ENCODE measurements around the gene PWP1.

PWP1 gene

DNA sequence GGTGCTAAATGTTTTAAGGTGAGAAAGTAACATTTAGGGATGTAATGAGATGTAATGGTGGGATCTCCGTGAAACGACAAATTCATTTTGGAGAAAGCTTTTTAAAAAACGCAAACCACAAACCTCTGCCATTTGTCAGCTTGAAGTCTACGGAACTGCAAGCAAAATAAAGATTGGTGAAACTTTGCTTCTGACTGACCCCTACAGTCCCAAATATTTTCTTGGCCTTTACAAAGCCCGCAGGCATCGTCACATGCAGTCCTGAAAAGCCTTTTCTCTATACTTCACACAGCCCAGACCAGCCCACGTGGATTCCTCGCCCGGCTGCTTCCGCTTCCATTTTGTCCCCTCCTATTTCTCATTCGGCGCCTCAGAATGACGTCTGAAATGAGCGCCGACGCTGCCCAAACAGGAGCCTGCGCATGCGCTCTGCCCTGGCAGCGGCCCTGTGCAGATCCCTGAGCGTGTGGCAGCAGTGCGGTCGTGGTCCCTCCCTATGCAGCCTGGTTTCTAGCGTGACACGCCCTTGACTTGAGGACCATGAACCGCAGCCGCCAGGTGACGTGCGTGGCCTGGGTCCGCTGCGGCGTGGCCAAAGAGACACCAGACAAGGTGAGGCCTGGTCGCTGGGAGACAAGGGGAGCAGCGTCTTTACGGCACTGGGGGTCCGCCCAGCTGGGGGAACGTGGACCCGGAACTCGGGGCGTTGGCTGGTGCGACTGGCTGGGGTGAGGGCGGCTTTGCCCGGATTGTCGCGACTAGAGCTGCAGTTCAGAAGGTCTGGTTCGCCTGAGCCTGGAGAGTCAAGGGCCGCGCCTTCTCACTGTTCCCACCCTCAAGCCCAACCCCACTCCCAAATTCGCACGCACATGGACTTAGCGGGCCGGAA, at the start of gene PWP1:
Gene PWP1 (plus strand): TSS at position 440 of the 889 bp plus-strand sequence. CDS start 101 bp downstream, at position 541.
- DNase-seq (ENCODE audit: low read depth): peak; percentile 93

DNA sequence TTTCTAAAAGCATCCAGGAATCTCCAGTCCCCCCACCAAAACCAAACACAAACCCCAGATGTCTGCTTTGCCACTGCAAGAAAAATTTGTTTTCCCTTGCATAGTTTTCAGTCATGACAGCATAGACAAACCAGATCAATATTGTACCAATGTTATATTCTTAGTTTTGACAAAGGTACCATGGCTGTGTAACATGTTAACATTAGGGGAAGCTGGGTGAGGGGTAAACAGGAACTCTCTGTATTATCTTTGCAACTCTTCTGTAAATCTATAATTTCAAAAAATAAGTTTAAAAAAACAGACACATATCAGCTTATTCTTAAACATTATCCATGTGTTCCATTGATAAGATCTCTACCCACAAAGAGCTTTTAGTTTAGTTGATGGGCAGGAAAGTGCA, 44.4 kb upstream of the PWP1 start:
- no peak for DNase-seq (ENCODE audit: low read depth)

DNA sequence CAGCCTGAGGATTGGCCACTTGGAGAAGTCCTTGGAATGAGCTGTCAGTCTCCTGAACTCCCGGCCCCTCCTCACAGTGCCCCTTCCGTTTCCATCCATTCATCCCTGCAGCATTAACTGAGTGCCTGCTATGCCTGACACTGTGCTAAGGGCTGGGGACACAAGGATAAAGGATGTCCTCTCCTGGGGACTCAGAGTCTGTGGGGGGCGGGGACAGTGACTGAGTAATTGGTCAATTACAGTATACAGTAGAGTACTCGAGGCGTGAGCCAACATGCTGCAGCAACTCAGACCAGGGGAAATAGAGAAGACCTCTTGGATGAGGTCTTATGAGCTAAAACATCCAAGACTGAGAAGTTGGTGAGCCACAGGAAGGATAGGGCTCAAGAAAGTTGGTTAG, 43.4 kb upstream of the PWP1 start:
- DNase-seq (ENCODE audit: low read depth): no peak

DNA sequence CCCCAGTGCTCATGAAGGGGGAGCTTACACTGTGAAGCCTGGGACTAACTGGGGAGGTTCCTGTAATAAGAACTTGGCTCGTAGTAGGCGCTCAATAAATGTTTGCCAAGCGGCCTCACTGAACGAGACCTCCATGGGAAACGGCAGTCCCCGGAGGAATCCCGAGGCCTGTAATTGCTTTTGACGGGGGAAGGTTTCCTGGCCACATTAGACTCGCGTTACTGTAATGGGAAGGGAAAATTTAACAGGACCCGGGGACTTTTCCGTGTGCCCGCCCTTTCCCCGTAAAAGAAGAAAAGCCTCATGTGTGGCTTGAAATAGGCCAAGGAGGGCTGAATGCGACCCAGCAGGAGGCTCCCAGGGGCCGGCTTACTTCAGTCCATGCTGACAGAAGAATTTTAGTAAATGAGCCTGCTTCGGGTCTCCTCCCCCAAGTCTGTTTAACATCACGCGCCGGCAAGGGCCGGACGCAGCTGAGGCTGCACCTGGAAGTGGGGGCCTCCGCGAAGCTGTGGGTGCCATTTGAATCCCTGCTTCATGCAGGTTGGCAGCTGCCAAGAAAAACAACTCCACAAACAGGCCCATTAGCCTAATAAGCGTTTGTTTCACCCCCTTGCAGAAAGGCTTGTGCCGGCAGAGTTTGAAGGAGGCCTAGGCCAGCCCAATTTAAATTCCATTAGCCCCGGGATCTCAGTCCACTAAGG, 39.8 kb upstream of the PWP1 start:
- no peak for DNase-seq (ENCODE audit: low read depth)

DNA sequence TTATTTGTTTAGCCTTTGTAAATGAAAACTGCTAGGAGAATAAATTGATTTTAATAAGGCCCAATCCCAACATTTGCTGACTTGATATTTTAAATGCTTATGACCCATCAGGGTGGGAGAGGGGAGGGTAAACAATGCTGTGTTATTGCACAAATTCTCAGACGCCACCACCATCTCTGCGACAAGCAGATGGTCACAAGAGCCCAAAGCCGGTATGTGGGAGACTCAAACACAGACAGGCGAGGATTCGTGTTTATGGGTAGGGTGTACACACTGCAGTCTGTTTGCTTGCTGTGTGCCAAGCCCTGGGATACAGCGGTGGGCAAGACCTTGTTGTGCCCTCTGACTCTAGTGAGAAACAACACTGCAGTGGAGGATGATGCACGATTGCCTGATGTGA, 39.2 kb upstream of the PWP1 start:
- no peak for DNase-seq (ENCODE audit: low read depth)

DNA sequence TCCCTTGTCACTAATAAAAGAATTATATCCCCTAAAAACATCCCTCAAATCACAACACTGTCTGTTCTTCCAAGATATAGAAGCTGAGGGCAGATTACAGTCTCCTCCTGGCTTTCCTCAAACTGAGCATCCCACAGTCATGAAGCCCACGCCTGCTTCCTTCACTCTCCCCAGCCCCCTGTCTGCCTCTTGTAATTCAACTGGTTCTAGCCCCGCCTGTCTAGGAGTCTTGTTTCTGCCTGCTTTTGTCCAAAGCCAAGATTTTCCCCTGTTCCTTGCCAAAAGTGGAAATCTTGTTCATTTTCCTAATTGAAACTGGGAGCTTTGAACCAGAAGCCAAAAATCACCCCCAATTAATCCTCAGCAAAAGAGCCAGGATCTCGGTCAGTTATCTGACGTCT, 35.9 kb upstream of the PWP1 start:
- DNase-seq (ENCODE audit: low read depth): no peak

DNA sequence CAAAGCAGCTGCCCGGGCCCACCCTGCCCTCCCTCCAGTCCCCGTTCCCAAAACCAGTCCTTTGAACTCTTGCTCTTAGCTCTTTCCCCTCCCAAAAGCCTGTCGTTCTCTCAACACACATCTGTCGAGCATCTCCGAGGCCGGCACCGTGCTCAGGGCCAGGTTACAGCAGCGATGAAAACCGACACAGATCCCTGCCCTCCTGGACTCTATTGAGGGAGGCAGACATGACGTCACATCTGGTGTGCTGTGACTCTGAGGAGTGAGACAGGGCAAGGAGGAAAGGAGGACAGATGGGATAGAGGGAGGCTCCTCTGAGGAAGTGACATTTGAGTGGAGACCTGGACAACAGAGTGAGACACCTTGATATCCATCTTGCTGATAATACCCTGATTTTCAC, 34.6 kb upstream of the PWP1 start:
- DNase-seq (ENCODE audit: low read depth): no peak

DNA sequence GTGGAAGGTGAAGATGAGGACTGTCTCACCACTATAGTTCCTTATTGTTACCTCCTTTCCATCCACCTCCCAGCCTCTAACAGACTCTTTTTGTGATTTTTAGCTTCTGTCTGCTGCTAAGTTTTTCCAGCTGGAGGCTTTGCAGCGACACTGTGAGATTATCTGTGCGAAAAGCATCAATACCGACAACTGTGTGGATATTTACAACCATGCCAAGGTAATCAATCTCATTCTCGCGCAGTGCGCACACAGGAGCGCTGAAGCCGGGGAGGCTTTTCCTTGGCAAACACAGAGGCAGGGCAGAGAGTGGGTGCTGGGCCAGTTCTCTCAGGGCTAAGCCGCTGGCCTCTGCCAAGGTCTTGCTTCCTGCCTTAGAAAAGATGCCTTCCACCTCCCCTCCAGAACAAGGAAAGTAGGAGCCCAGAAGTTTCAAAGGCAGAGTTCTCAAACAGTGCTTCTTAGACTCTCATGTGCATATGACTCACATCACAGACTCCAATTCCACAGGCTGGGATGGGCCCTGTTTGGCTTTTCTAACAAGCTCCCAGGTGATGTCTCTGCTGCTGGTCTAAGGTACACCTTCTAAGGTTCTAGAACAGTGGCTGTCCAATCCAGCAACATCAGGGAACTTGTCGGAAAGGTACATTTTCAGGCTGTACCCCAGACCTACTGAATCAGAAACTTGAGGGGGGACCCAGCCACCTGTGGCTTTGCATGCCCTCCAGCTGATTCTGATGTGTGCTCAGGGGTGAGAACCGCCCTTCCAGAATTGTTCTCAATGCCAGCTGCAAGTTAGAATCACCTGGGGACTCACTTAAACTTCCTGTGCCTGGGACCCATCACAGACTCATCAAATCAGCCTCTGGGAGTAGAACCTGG, 33.8 kb upstream of the PWP1 start:
- DNase-seq (ENCODE audit: low read depth): no peak

DNA sequence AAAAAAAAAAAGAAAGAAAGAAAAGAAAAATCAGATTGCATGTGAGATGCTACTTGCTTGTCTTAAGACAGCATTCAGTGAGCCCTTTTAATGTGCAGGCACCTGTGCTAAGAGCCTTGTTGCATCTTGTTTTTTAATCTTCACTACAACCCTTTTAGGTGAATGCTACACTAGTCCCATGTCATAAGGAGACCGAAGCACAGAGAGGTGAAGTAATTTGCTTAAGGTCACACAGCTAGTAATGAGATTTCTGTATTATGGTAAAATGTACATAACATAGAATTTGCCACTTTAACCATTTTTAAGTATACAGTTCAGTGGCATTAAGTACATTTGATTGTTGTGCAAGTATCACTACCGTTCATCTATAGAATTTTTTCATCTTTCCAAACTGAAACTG, 32.1 kb upstream of the PWP1 start:
- no peak for DNase-seq (ENCODE audit: low read depth)

DNA sequence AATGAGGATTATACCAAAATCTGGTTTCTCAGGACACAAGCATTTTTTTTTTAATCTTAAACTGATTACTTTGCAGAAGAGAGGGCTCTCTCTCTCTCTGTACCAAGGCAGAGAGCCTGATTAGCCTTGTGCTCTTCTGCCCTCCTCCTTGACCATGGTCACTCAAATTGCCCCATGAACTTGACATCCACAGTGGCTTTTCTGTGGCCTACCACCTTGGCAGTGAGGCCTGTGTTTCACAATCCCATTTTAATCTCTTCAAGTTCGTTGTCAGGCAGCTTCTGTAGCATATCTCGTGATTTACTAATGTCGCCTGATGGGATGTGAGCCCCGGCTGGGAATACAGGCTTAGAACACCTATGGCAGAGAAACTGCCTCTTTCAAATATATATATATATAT, 30.7 kb upstream of the PWP1 start:
- no peak for DNase-seq (ENCODE audit: low read depth)

DNA sequence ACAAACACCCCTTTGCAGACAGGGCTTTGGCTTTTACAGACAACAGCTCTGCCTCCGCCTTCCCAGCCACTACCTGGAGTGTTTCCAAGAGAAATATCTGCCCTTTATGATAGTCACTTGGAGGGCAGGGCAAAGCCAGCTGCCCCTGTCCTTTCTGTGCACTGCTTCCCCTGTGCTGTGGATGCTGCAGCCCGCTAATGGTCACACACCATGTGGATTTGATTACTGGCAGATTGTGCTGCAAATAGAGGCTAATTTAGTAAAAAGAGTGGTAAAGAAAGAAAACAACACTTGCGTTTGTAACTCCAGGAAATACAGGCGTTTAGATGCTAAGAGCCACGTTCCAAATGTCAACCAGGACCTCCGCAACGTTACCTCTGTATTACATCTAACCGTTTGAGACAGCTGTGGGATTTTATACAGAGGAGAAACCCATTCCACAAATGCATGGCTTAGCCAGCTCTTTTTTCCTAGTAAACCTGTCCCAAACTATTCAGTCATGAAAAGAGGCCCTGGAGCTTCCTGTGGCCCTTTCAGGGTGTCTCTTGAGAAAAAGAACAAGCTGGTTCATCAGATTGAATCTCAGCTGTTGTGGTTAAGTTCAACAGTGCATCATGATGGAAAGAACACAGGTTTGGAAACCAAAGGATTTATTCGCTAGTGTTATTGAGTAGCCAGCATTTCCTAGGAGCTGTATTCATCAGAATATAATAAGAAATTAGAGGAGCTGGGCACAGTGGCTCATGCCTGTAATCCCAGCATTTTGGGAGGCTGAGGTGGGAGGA, 30.1 kb upstream of the PWP1 start:
- DNase-seq (ENCODE audit: low read depth): no peak

DNA sequence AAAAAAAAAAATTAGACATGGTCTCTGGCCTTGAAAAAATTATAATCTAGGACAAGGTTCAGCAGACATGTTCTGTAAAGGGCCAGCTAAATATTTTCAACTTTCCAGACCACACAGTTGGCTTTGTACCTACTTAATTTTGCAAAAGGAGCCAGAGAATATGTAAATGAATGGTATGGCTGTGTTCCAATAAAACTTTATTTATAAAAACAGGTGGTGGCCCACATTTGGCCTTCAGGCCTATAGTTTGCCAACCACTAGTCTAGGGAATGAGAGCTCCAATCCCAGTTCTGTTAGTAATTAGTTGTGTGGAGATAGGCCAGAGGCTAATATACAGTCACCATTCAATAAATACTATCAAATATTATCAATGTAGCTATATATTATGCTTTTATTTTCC, 29.3 kb upstream of the PWP1 start:
- no peak for DNase-seq (ENCODE audit: low read depth)

DNA sequence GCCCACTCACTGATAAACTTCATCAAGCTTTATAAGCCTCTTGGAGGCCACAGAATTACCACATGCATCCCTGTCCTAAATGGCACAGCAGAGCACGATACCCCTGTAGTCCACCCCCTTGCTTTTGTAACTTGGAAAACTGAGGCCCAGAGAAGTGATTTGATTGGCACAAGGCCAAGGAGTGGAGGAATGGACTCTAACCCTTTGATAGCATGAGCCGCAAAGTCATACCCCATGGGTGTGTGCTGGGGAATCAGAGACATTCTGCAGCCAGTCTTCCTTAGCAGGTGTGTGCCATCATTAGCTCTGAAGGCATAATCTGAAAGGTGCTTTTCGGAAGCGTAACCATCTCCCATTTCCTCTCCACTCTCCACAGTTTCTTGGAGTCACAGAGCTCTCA, 28.5 kb upstream of the PWP1 start:
- DNase-seq (ENCODE audit: low read depth): no peak

DNA sequence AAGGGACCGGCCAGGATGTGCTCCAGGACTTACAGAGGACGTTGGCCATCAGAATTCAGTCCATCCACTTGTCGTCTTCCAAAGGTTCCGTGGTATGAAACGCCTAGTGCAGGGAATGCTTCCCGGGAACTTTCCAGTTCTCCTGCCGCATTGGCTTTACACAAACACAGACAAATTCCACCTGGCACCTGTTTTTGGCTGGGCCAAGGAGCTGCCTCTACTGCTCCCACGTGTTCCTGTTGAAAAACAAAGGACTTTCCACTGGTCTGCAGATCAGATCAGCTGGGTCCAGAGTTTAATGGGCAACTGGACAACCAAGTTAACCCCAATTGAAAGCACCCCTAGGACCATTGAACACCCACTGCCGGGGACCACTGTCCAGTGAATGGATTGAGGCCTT, 28.0 kb upstream of the PWP1 start:
- no peak for DNase-seq (ENCODE audit: low read depth)

DNA sequence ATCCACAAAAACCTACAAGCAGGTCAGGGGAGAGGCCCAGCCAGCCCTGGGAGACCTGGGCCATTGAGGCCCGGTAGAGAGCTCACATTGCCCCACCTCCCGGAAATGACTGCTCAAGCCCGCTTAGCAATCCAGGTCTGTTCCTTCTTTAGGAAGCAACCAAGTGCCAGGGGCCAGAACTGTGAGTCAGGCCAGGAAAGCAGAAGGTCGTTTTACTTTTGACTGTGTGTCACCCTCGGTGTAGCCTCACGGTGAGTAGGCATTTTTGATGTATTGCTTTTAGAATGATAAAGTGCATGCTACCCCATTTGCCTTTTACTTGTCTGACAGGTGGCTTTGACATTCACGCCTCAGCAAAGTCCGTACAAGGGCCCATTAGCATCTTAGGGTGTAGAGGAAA, 25.4 kb upstream of the PWP1 start:
- DNase-seq (ENCODE audit: low read depth): no peak

DNA sequence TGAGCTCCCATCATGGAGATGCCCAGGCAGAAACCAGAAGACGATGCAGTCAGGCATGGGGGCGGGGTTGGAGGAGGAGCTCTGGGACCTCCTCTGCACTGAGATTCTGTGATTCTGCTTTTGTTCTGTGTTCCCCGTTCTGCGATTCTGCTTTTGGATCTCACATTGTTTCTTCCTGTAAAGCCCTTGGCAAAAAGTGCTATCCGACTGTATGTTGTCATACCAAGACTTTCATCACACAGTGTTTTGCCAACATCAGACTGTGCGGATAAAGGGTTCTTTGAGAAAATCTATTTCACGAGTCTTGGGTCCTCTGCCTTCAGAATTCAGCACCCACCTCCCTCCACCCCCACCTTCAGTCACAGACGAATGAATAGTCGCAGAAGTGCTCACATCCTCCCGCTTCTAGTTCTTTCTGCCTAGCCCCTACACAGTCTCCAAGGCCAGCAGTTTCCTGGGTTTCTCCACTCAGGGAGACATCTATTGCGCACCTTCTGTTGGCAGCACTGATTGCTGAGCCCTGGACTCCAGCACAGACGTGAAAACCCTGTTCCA, 24.7 kb upstream of the PWP1 start:
- DNase-seq (ENCODE audit: low read depth): no peak

DNA sequence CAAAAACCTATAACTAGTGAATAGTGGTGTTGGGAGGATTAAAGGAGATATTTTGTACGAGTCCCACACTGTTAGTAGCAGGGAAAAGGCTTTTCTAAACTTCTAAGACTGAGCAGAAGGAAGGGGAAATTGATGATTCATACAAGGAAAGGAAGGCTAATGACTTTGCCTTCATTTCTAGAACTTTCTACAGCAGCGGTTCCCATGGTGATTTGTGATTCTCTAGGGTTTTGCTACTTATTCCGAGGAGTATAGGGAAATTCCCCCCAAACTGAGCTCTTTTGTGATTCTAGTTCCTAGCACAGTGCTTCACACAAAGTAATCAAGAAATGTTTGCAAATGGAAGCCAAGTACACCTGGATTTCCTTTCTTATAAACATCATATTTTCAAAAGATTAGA, 23.8 kb upstream of the PWP1 start:
- no peak for DNase-seq (ENCODE audit: low read depth)

DNA sequence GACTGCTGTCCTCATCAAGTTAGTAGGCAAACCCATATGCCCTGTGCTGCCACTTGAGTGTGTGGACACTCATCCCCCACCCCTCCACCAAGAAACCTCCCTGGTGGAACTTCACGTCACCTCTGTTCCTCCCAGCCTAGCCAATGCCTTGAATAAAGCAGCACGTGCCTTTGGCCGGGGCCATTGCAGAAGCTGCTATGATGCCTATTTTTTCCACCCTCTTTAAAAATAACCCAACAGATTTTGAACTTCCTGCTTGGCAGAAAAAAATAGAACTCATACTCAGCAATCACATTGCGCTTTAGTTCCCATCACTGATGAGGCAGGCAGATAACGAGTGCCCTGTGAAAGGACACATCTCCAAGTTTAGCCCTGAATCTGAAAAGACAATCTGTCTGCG, 23.1 kb upstream of the PWP1 start:
- DNase-seq (ENCODE audit: low read depth): no peak

DNA sequence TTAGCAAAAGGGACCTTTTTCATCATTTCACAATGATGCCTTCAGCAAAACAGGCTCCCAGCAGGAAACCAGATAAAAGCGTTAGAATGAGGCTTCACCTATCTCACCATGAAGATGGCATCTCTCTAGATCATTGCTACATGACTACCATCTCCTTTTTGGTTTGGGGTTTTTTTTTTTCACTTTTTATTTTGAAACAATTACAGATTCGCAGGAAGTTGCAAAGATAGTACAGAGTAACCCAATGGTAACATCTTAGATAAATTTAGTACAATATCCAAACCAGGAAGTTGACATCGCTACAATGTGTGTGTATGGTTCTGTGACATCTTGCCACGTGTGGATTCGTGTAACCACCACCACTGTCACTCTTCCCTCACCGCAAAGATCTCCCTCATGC, 22.3 kb upstream of the PWP1 start:
- DNase-seq (ENCODE audit: low read depth): no peak

DNA sequence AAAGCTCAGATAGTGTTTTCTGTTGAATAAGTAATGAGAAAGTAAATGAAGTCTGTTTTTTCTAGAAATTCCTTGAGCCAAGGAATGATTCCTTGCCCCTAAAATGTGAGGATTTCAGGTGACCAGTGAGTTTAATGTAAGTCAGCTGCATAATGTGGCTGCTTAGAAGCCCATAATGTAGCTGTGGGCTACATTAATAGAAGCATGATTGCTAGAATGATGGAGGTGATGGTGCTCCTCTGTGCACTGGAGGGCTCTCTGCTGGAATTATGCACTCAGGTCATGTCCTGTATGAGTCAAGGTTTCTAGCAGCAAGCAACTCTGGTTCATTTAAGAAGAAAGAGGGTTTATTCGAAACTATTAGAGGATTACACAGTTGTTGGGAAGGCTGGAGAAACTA, 19.6 kb upstream of the PWP1 start:
- DNase-seq (ENCODE audit: low read depth): no peak

DNA sequence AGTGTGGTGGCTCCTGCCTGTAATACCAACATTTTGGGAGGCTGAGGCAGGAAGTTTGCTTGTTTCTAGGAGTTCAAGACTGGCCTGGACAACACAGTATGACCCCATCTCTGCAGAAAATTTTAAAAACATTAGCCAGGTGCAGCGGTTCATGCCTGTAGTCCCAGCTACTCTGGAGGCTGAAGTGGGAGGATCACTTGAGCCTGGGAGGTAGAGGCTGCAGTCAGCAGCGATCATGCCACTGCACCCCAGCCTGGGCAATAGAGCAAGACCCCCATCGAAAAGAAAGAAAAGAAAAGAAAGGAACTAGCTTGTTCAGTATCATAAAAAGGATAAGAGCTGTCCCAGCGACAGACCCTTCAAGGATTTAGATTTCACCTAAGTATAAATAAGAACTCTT, 18.1 kb upstream of the PWP1 start:
- DNase-seq (ENCODE audit: low read depth): no peak
